Smooth muscle cell of the brain vasculature (primary cell): ENCODE results near the gene TIPIN.
A peak's percentile ranks its signal among the peaks of the same experiment; 100 is the strongest.

Experiments
- DNase-seq: peaks from one replicate; pipeline ENCODE4 v3.0.0-alpha.2; 2012; ENCODE audit warnings: low read depth, low spot score

TIPIN gene

GRCh38 chr15:66302489-66303278 is 53.8 kb downstream of the TIPIN start:
- no peak for DNase-seq

GRCh38 chr15:66298803-66299251 is 57.7 kb downstream of the TIPIN start:
- DNase-seq = no peak

GRCh38 chr15:66296186-66296585 is 60.3 kb downstream of the TIPIN start:
- DNase-seq = no peak

- no peak for DNase-seq
Observed at GRCh38 chr15:66294932-66295235, 61.6 kb downstream of the TIPIN start.

GRCh38 chr15:66294157-66294931 is 62.1 kb downstream of the TIPIN start:
- no peak for DNase-seq

GRCh38 chr15:66293419-66294156 is 62.9 kb downstream of the TIPIN start, which contains the start of gene DIS3L:
DIS3L (plus strand) TSS chr15:66293568; CDS start chr15:66293597, 29 bp downstream.
- no peak for DNase-seq

GRCh38 chr15:66292571-66293418 is 63.7 kb downstream of the TIPIN start:
- no peak for DNase-seq

GRCh38 chr15:66291816-66292570 is 64.5 kb downstream of the TIPIN start:
- no peak for DNase-seq

GRCh38 chr15:66290518-66290917 is 66.0 kb downstream of the TIPIN start:
- DNase-seq = no peak

- no peak for DNase-seq
Observed at GRCh38 chr15:66290007-66290406, 66.5 kb downstream of the TIPIN start.

GRCh38 chr15:66288551-66289185 is 67.8 kb downstream of the TIPIN start:
- DNase-seq = no peak

- DNase-seq = no peak
Observed at GRCh38 chr15:66288093-66288492, 68.4 kb downstream of the TIPIN start.

GRCh38 chr15:66287461-66288057 is 68.9 kb downstream of the TIPIN start:
- DNase-seq = peak; percentile 12
